Body of pancreas (tissue), 4 donors: ENCODE measurements around the gene AMDHD2. TPM values are rescaled to one million over a fixed set of nuclear protein-coding genes. Genes with fewer than 3 reads are reported as not detected.

Source experiments
- ATAC-seq: fragments of 150-250 bp; one replicate; pipeline ENCODE4 v1.9.1; 2016
- DNase-seq, 4 donors: peaks; one replicate each; pipeline ENCODE4 v3.0.0-alpha.2; 2019
- H3K27ac ChIP-seq, 4 donors: fragments of 200-600 bp; sonication (generic); 1 replicate in 3 of 4; 2 replicates in 1 of 4; pipeline versions ENCODE4 v1.5.1 to v1.6.1; 2016 to 2019; ENCODE audit warnings: mild to moderate bottlenecking in 1 of 4, mixed read lengths in 1 of 4, moderate library complexity in 1 of 4
- H3K27me3 ChIP-seq, 2 donors: fragments of 200-600 bp; sonication (generic); one replicate each; pipeline ENCODE4 v1.6.0; 2016; ENCODE audit warnings: mild to moderate bottlenecking in 1 of 2
- H3K36me3 ChIP-seq, 2 donors: fragments of 200-600 bp; sonication (generic); replicated peaks in 1 of 2; 2 replicates each; pipeline ENCODE4 v1.5.1; 2016; ENCODE audit warnings: low read depth in 2 of 2; ENCODE audit not compliant: insufficient read depth in 1 of 2
- H3K4me1 ChIP-seq: fragments of 200-600 bp; sonication (generic); one replicate; pipeline ENCODE4 v1.6.0; 2016
- H3K4me3 ChIP-seq, 2 donors: fragments of 200-600 bp; sonication (generic); 1 replicate in 1 of 2; 2 replicates in 1 of 2; pipeline ENCODE4 v1.5.1; 2016 to 2019
- H3K9me3 ChIP-seq, 3 donors: fragments of 200-600 bp; sonication (generic); 1 replicate in 2 of 3; 2 replicates in 1 of 3; pipeline ENCODE4 v1.5.1; 2016
- POLR2A ChIP-seq, 3 donors: fragments of 450-650 bp; IDR thresholded peaks; one replicate each; pipeline ENCODE4 v1.6.1; 2016; ENCODE audit warnings: antibody characterized with exemption in 3 of 3, mild to moderate bottlenecking in 2 of 3
- WGBS, 2 donors: methylation state at CpG; one replicate each; pipeline ENCODE4 v1.1.5; 2017; 5-methylcytosine and 5-hydroxymethylcytosine counted together
- intact Hi-C: fragments of 100-400 bp; cut with DNase I; formaldehyde crosslinking; loops from one replicate; pipeline ENCODE4 v1.15.1; 2023
- total RNA-seq, 2 donors: library from RNA; depleted of rRNA; stranded (reverse); fragments of >200 nt; gene quantifications; one replicate each; pipeline ENCODE4 v1.1.0, GENCODE V29; 2016
- TF ChIP-seq, protein P1 (sequence below), 7 experiments: fragments of 450-650 bp in 4 of 7; fragments of 200-600 bp in 3 of 7; sonication (generic) in 3 of 7; IDR thresholded peaks; one replicate each; pipeline ENCODE4 v1.5.1; 2016 to 2019; ENCODE audit warnings: antibody characterized with exemption in 7 of 7

AMDHD2 gene
- total RNA-seq, 2 donors from 2014 or later: 13.7 to 33.6 TPM

DNA sequence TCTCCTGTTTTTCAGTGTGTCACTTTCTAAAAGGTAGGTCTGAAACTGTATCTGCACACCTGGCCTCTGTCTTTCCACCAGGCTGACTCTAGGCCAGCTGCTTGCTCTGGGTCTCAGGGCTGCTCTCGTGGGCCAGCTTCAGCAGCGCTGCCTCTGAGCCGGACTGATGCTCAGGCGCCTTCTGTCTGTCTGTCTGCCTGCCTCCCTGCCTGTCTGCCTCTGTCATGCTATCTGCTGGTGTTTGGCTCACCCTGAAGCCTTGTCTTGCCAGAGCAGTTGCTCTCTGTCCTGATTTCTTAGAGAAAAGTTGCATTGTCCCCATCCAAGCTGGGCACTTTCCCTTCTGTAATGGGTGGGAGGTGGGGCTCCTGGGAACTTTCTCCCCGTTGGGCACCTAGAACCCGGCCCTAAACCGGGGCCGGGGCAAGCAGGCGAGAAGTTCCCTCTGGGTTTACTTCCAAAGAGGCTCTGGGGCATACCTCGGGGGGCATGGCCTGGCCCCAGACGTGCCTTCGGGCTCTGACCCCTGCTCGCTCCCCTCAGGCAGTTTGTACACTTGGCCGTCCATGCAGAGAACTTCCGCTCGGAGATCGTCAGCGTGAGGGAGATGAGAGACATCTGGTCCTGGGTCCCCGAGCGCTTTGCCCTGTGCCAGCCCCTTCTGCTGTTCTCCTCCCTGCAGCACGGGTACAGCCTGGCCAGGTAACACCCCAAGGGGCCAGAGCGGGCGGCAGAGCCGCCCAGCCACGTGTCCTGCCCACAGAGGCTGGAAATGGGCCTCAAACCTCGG is 22.3 kb upstream of the AMDHD2 start:
- ATAC-seq: no peak
- no peak overlapping the region for H3K4me3 ChIP-seq
- intact Hi-C loops: loop anchor here (5.0 to 10.0 kb wide), 3 partner anchors 63 to 226 kb away; no protein-coding TSS in a partner anchor
- peaks cover 0 to 1% of the 10 kb centered on the region in 2 donors for H3K36me3 ChIP-seq
- peak in 1 of 4 donors; percentile 10 for DNase-seq
- no peaks in the 10 kb centered on the region for H3K9me3 ChIP-seq
- TF ChIP-seq, protein P1, sequence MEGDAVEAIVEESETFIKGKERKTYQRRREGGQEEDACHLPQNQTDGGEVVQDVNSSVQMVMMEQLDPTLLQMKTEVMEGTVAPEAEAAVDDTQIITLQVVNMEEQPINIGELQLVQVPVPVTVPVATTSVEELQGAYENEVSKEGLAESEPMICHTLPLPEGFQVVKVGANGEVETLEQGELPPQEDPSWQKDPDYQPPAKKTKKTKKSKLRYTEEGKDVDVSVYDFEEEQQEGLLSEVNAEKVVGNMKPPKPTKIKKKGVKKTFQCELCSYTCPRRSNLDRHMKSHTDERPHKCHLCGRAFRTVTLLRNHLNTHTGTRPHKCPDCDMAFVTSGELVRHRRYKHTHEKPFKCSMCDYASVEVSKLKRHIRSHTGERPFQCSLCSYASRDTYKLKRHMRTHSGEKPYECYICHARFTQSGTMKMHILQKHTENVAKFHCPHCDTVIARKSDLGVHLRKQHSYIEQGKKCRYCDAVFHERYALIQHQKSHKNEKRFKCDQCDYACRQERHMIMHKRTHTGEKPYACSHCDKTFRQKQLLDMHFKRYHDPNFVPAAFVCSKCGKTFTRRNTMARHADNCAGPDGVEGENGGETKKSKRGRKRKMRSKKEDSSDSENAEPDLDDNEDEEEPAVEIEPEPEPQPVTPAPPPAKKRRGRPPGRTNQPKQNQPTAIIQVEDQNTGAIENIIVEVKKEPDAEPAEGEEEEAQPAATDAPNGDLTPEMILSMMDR (IDR thresholded peaks at IDR 0.05): no peak
- TF ChIP-seq POLR2A (IDR thresholded peaks at IDR 0.05): no peak
- 77 to 88% methylated on average over 9 to 26 of the region's 26 CpGs for WGBS, 2 donors
- peak overlapping the region; percentile 51 to 71 (median 68) for H3K27ac ChIP-seq
- no peaks in the 10 kb centered on the region for H3K27me3 ChIP-seq
- H3K4me1 ChIP-seq: peaks cover 61% of the 10 kb centered on the region

DNA sequence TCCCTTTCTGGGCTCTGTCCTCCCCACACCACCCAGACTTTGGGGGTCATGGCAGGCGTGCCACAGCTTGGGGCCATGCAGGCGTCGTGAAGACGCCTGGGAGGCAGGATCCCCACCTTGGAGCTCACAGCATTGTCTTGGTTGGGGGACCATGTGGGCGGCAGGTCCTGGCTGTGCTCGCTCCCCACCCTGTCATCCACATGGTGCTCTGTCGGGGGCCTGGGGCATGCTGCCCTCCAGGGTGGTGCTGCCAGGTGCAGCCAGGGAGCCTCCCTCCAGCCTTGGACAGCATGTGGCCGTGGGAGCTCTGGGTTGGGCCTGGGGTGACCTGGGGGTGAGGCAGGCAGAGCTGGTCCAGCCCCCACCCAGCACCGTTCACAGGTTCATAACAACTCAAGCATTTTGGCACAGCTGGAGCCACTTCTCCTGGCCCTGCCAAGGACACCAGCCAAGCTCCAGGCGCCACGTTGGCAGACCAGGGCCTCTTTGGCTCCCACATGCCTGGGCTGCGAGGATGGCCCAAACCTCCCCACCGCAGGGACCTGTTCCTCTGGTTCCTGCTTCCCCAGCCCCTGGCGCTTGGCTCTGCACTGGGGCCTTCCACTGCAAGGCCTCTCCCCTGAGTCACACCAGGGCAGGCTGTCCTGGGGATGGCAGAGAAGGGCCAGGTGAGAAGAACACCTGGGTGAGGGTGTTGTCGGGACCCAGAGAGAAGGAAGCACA is 21.5 kb upstream of the AMDHD2 start:
- Histone ChIP-seq H3K36me3 (peaks cover 0 to 1% of the 10 kb centered on the region in 2 donors), H3K4me1 (peaks cover 60% of the 10 kb centered on the region), H3K4me3 (no peak overlapping the region), H3K9me3 (no peaks in the 10 kb centered on the region), H3K27me3 (no peaks in the 10 kb centered on the region), H3K27ac (peak overlapping the region; percentile 51 to 71 (median 68))
- peak in 1 of 3 donors; percentile 13 for TF ChIP-seq POLR2A (IDR thresholded peaks at IDR 0.05)
- TF ChIP-seq, protein P1 (IDR thresholded peaks at IDR 0.05): no peak
- intact Hi-C loops: loop anchor here (5.0 to 10.0 kb wide), 3 partner anchors 64 to 226 kb away; no protein-coding TSS in a partner anchor
- ATAC-seq (peak; percentile 16), DNase-seq (peak; percentile 63 to 89 (median 71))
- 48 to 75% methylated on average over 1 to 11 of the region's 15 CpGs for WGBS, 2 donors

DNA sequence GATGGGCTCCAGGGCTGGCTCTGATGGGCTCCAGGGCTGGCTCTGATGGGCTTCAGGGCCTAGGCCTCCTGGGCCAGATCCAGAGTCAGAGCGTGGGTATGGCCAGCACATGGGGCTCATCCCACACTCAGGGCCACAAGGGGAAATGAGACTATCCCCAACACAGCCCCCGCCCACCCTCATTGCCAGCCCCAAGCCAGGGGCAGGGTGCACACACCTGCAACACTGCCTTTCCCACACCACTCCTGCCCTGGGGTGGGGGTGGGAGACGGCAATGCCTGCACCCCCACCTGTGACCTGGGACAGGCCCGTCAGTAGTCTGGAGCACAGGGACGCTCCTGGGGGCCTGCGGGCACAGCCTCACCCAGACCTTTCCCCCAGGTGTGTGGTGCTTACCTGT is 20.7 kb upstream of the AMDHD2 start:
- intact Hi-C loops: loop anchor here (5.0 to 10.0 kb wide), 3 partner anchors 65 to 227 kb away; no protein-coding TSS in a partner anchor
- no peaks in the 10 kb centered on the region for H3K27me3 ChIP-seq
- ATAC-seq (no peak), DNase-seq (peak in 1 of 4 donors; percentile 11)
- no peaks in the 10 kb centered on the region for H3K9me3 ChIP-seq
- peaks cover 60% of the 10 kb centered on the region for H3K4me1 ChIP-seq
- 81 to 85% methylated on average over 4 to 6 of the region's 6 CpGs for WGBS, 2 donors
- H3K4me3 ChIP-seq: no peak overlapping the region
- TF ChIP-seq POLR2A (IDR thresholded peaks at IDR 0.05): no peak
- TF ChIP-seq, protein P1 (IDR thresholded peaks at IDR 0.05): no peak
- peak overlapping the region; percentile 51 to 71 (median 68) for H3K27ac ChIP-seq
- peaks cover 0 to 1% of the 10 kb centered on the region in 2 donors for H3K36me3 ChIP-seq

DNA sequence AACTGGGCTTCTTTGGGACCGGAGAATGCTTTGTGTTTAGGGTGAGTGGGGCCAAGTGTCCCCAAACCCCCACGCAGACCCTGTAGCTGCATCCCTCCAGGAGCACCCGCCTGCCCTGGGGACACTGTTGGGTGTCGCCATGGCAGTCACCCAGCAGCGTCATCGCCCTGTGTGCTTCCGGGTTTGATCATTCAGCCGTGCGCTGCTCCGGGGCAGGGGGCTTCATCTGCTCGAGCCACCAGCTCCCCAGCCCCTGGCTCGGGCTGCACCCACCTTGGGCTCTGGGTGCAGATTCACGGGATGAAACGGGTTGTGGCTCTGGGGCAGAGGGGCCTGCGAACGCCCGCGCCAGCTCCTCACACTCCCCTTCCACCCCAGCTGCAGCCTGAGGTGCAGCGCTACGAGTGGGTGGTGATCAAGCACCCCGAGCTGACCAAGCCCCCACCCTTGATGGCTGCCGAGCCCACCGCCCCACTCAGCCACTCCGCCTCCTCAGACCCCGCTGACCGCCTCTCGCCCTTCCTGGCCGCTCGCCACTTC is 20.2 kb upstream of the AMDHD2 start:
- DNase-seq (no peak), ATAC-seq (no peak)
- intact Hi-C loops: loop anchor here (5.0 to 10.0 kb wide), 3 partner anchors 65 to 228 kb away; no protein-coding TSS in a partner anchor
- Histone ChIP-seq H3K9me3 (no peaks in the 10 kb centered on the region), H3K36me3 (peaks cover 0 to 1% of the 10 kb centered on the region in 2 donors), H3K4me1 (peaks cover 60% of the 10 kb centered on the region), H3K27me3 (no peaks in the 10 kb centered on the region), H3K4me3 (no peak overlapping the region), H3K27ac (peak overlapping the region in 2 of 4 donors; percentile 51 to 66)
- 85 to 89% methylated on average over 17 to 25 of the region's 29 CpGs for WGBS, 2 donors
- TF ChIP-seq POLR2A (IDR thresholded peaks at IDR 0.05): no peak
- TF ChIP-seq, protein P1 (IDR thresholded peaks at IDR 0.05): no peak
